Upper lobe of right lung (tissue), 1 donor: ENCODE measurements around the gene CNNM3. TPM values are rescaled to one million over a fixed set of nuclear protein-coding genes. Genes with fewer than 3 reads are reported as not detected.
"Not testable (repeated sequence)": the region's sequence is repeated elsewhere in the genome, so short reads cannot be mapped to it uniquely, and the experiment has no call there.

Experiments used
- ATAC-seq: fragments of 200-7000 bp; cut with Tn5 transposase; one replicate; pipeline ENCODE4 v1.9.1; 2020; ENCODE audit warnings: mild to moderate bottlenecking, moderate library complexity
- DNase-seq: peaks from one replicate; pipeline ENCODE4 v3.0.0-alpha.2; 2020
- H3K27ac ChIP-seq: fragments of 200-600 bp; one replicate; pipeline ENCODE4 v1.8.0; 2022
- H3K27me3 ChIP-seq: fragments of 200-600 bp; one replicate; pipeline ENCODE4 v1.8.0; 2022; ENCODE audit warnings: mild to moderate bottlenecking
- H3K36me3 ChIP-seq: fragments of 200-600 bp; one replicate; pipeline ENCODE4 v1.8.0; 2022
- H3K4me1 ChIP-seq: fragments of 200-600 bp; one replicate; pipeline ENCODE4 v1.8.0; 2022
- H3K4me3 ChIP-seq: fragments of 200-600 bp; one replicate; pipeline ENCODE4 v1.8.0; 2022; ENCODE audit warnings: mild to moderate bottlenecking
- H3K9me3 ChIP-seq: fragments of 200-600 bp; one replicate; pipeline ENCODE4 v1.8.0; 2022
- CTCF ChIP-seq: fragments of 200-600 bp; IDR thresholded peaks from one replicate; pipeline ENCODE4 v1.8.0; 2022; ENCODE audit warnings: antibody characterized with exemption
- intact Hi-C: fragments of 100-400 bp; cut with DNase I; formaldehyde crosslinking; loops from one replicate; pipeline ENCODE4 v1.11.0; 2022
- total RNA-seq: library from RNA; stranded (reverse); fragmentation: NEBNext Ultra II Directional; extraction: Animal tissue kit (Norgen Biotek cat#: 25700); gene quantifications from one replicate; pipeline ENCODE4 v1.2.1, GENCODE V29; 2021
- donor health status: DM: no; HTN: yes; CAD: no; lungs with severe emphysema.

Gene CNNM3
- total RNA-seq, 1 donor from 2014 or later, result 34.1 TPM

GRCh38 chr2:96801786-96802595 lies 14.1 kb upstream of the CNNM3 start:
- no peaks in the 10 kb centered on the region for H3K27me3 ChIP-seq
- H3K4me3 ChIP-seq, result no peak overlapping the region
- peaks cover 3% of the 10 kb centered on the region for H3K4me1 ChIP-seq
- H3K27ac ChIP-seq, result no peak overlapping the region
- TF ChIP-seq CTCF, result no peak
- intact Hi-C loops, result no loop called here
- no peaks in the 10 kb centered on the region for H3K9me3 ChIP-seq
- ATAC-seq (peak; percentile 77), DNase-seq (peak; percentile 76)
- peaks cover 17% of the 10 kb centered on the region for H3K36me3 ChIP-seq

- peaks cover 4% of the 10 kb centered on the region for H3K4me1 ChIP-seq
- no peaks in the 10 kb centered on the region for H3K9me3 ChIP-seq
- ATAC-seq, result no peak
- H3K36me3 ChIP-seq, result peaks cover 17% of the 10 kb centered on the region
- no peak overlapping the region for H3K4me3 ChIP-seq
- intact Hi-C loops, result no loop called here
- no peaks in the 10 kb centered on the region for H3K27me3 ChIP-seq
- no peak overlapping the region for H3K27ac ChIP-seq
- TF ChIP-seq CTCF, result no peak
- DNase-seq, result no peak
Measured at GRCh38 chr2:96802721-96803120, 13.3 kb upstream of the CNNM3 start.

GRCh38 chr2:96804986-96805385 lies 11.1 kb upstream of the CNNM3 start:
- TF ChIP-seq CTCF, result no peak
- intact Hi-C loops, result no loop called here
- no peak for ATAC-seq

GRCh38 chr2:96805946-96806345 lies 10.1 kb upstream of the CNNM3 start:
- DNase-seq, H3K9me3 ChIP-seq, intact Hi-C loops, H3K27ac ChIP-seq, H3K4me3 ChIP-seq, ATAC-seq, H3K4me1 ChIP-seq, H3K27me3 ChIP-seq: not testable (repeated sequence)
- H3K36me3 ChIP-seq, result peaks cover 10% of the 10 kb centered on the region

More at GRCh38 chr2:96804986-96805385, 11.1 kb upstream of the CNNM3 start:
- Histone ChIP-seq H3K27me3 (no peaks in the 10 kb centered on the region), H3K4me1 (peaks cover 4% of the 10 kb centered on the region), H3K4me3 (no peak overlapping the region), H3K36me3 (peaks cover 11% of the 10 kb centered on the region), H3K9me3 (no peaks in the 10 kb centered on the region), H3K27ac (no peak overlapping the region)
- no peak for DNase-seq

- Histone ChIP-seq H3K27ac (peak overlapping the region; percentile 51), H3K4me1 (peaks cover 4% of the 10 kb centered on the region), H3K36me3 (peaks cover 10% of the 10 kb centered on the region), H3K9me3 (no peaks in the 10 kb centered on the region), H3K4me3 (no peak overlapping the region), H3K27me3 (no peaks in the 10 kb centered on the region)
- intact Hi-C loops, result no loop called here
- no peak for TF ChIP-seq CTCF
- ATAC-seq (no peak), DNase-seq (no peak)
Measured at GRCh38 chr2:96806468-96807126, 9.5 kb upstream of the CNNM3 start.

GRCh38 chr2:96807127-96807471 lies 9.0 kb upstream of the CNNM3 start:
- Histone ChIP-seq H3K4me3 (no peak overlapping the region), H3K36me3 (peaks cover 10% of the 10 kb centered on the region), H3K4me1 (peaks cover 4% of the 10 kb centered on the region), H3K27ac (peak overlapping the region; percentile 51), H3K27me3 (no peaks in the 10 kb centered on the region), H3K9me3 (no peaks in the 10 kb centered on the region)
- DNase-seq (no peak), ATAC-seq (no peak)
- no peak for TF ChIP-seq CTCF
- intact Hi-C loops, result no loop called here
